HG02623 (cell line): ENCODE measurements around the gene AMIGO3.
A peak's percentile ranks its signal among the peaks of the same experiment; 100 is the strongest.

Experiments
- ATAC-seq: cut with Tn5 transposase; IDR thresholded peaks from one replicate; pipeline ENCODE4 v1.9.1; 2021; ENCODE audit warnings: moderate library complexity; ENCODE audit not compliant: unreplicated experiment

The AMIGO3 gene

GRCh38 chr3:49725906-49726681, 6.6 kb upstream of the AMIGO3 start:
- no peak for ATAC-seq

- ATAC-seq, result no peak
These were observed 5.1 kb upstream of the AMIGO3 start for GRCh38 chr3:49724586-49724985.

GRCh38 chr3:49723628-49724551, 4.4 kb upstream of the AMIGO3 start, which contains the start of gene GMPPB:
TSS of gene GMPPB (minus strand) at chr3:49723951. CDS start at chr3:49723726, 225 bp downstream.
- ATAC-seq, result peak; percentile 81

- ATAC-seq, result no peak
These were observed 3.8 kb upstream of the AMIGO3 start for GRCh38 chr3:49723296-49723627.

GRCh38 chr3:49722896-49723295, 3.4 kb upstream of the AMIGO3 start:
- no peak for ATAC-seq

- no peak for ATAC-seq
These were observed 2.7 kb upstream of the AMIGO3 start for GRCh38 chr3:49721896-49722781.

- ATAC-seq, result no peak
These were observed 2.1 kb upstream of the AMIGO3 start for GRCh38 chr3:49721596-49721895.

GRCh38 chr3:49720855-49721595, 1.5 kb upstream of the AMIGO3 start:
- ATAC-seq, result no peak

- ATAC-seq, result no peak
These were observed 648 bp downstream of the AMIGO3 start for GRCh38 chr3:49718858-49719213.

- no peak for ATAC-seq
These were observed 1.3 kb downstream of the AMIGO3 start for GRCh38 chr3:49717959-49718857.

- ATAC-seq, result no peak
These were observed 2.1 kb downstream of the AMIGO3 start for GRCh38 chr3:49717211-49717958.

- ATAC-seq, result no peak
These were observed 2.7 kb downstream of the AMIGO3 start for GRCh38 chr3:49716691-49717210.

- no peak for ATAC-seq
These were observed 3.3 kb downstream of the AMIGO3 start for GRCh38 chr3:49716169-49716568.

- no peak for ATAC-seq
These were observed 3.8 kb downstream of the AMIGO3 start for GRCh38 chr3:49715611-49716121.

GRCh38 chr3:49714728-49715550, 4.5 kb downstream of the AMIGO3 start:
- no peak for ATAC-seq

GRCh38 chr3:49713336-49714105, 6.0 kb downstream of the AMIGO3 start:
- no peak for ATAC-seq
